Activated CD8-positive, alpha-beta memory T cell treated with anti-CD3 and anti-CD28 coated beads for 4 hours (primary cell): ENCODE measurements around the gene PRSS36.
A peak's percentile ranks its signal among the peaks of the same experiment; 100 is the strongest.

Experiments used
- DNase-seq, 2 donors: peaks; one replicate each; pipeline ENCODE4 v3.0.0-alpha.2; 2020; ENCODE audit warnings: low read depth in 2 of 2

Gene PRSS36

DNA sequence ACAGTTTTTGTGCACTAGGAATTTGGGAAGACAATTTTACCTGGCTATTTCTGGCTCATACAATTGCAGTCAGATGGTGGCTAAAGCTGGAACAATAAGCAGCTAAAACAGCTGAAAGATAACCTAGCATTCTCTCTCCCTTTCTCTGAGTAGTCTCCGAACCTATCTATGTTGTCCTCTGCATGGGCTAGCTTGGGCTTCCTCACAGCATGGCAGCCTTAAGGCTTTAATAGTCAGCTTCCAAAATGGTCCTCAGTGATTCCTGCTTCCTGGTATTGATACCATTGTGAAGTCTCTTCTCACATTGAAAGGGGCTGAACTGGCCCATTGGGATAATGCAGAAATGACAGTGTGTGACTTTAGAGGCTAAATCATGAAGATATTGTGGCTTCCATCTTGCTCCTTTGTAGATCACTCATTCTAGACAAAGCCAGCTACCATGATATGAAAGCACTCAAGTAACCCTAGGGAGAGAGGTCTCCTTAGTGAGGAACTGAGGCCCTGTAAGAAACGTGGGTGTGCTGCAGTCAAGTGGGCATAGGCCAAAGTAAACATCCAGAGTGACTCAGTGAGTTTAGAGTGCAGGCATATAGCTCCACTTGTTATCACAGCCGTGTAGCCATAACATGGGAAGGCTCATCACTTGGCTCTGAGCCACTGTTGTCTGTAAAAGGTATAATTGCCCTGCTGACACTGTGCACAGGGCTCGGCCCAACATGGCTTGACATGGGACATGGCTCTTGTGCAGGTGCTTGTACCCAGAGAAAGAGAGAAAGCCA is 49.8 kb downstream of the PRSS36 start:
- DNase-seq, result no peak

DNA sequence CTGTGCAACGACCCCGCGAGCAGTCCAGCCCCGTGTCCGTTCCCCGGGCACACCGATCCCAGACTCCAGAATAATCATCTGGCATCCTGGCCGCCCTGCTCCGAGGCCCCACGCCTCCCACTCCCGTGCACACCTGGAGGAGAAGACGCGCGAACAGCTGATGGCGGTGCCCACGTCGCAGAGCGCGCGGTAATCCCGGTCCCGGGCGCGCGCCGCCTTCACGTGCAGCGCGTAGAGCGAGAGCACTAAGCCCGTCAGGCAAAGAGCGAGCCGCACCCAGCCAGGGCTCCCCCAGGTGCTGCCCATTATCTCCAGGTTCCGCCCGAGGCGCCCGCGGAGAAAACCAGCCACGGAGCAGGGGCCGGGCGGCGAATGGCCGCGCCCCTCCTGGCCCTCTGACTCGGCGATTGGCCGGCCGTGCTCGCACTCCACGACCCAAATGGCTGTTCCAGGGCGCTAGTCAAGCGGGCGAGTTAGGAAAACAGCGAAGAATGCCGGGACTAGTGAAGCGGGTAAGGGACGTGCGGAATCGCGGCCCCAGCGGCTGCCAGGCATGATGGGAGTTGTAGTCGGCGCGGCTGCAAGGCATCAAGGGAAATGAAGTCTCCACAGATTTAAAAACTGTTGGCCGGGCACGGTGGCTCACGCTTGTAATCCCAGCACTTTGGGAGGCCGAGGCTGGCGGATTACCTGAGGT is 55.3 kb downstream of the PRSS36 start, which contains the start of gene VKORC1:
Gene VKORC1, minus strand, starts transcription at position 374 of the 697 bp plus-strand sequence. Its CDS starts 68 bp downstream, at position 306.
- peak; percentile 62 to 66 for DNase-seq

DNA sequence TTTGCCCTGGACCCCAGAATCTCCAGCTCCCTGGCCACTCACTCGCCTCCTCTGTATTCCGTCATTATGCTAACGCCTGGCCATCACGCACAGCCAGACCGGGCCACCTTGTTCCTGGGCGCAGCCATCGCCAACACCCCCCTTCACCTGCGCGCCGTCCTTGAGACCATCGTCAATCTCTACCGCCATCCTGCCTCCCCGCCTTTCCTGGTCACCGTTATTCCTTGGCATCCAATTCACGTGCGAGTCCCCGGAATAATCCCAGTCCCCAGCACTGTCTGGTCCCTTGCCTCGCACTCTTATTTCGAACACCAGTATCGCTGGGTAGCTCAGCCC is 55.8 kb downstream of the PRSS36 start:
- no peak for DNase-seq

DNA sequence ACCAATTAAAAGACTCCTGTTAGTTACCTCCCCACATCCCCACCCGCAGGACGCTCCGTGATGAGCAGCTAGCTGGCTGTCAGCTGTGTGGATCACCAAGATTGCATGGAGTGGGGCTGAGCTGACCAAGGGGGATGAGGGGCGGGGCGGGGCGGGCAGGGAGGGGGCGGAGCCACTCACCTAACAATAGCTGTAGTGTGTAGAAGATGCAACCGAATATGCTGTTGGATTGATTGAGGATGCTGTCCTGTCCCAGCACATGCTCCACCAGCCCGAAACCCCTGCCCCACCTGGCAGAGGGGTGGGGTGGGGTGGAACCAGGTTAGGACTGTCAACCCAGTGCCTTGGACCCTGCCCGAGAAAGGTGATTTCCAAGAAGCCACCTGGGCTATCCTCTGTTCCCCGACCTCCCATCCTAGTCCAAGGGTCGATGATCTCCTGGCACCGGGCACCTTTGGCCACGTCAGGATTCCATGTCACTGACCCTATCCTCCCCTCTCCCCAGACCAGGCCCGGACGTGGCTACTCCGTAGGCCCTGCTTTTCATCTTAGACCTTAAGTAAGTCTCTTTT is 56.6 kb downstream of the PRSS36 start:
- no peak for DNase-seq

DNA sequence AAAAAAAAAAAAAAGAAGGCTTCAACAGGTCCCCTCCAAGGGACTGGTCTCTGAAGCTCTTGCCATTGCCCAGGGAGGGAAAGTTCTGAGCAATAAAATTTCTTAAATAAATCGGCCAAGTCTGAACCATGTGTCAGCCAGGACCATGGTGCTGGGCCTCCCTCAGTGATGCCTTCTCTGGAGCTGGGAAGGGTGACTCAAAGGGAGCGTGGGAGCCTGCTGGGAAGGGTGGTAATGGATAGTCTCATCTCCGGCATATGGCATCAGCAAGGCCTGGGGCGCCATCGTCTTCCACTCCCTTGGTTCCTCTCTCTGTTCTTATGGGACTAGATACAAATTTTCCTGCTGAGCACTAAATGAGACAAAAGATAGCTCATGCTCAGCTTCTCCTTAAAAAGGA is 57.5 kb downstream of the PRSS36 start:
- DNase-seq, result no peak

DNA sequence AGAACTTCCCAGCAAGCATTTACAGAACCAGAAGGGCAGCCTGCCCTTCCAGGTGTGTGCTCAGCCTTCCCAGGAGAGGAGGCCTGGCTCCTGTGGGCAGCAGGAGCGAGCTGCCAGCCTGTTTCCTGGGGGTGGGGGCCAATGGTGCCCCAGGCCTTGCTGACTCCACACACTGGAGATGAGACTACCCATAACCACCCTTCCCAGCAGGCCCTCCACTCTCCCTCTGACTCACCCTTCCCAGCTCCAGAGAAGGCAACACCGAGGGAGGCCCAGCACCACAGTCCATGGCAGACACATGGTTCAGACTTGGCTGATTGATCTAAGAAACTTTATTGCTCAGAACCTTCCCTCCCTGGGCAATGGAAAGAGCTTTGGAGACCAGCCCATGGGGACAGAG is 59.3 kb downstream of the PRSS36 start:
- DNase-seq, result no peak

DNA sequence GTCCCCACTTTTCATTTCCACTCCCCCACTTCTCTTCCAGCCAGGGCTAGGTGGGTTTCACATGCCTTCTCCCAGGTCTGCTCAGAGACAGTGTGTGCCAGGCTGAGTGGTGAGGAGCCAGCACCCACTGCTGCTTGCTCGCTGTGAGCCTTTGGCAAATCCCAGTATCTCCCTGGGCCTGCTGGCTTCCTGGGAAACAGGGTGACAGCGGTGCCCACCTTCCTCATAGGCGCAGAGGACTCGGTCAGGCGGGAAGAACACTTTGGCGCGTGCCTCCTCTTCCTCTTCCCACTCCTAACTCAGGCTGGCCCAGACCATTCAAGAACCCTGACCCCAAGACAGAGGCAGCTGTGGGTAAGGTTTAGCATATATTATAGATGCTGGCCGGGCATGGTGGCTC is 60.7 kb downstream of the PRSS36 start:
- DNase-seq, result no peak
